Activated CD8-positive, alpha-beta memory T cell treated with anti-CD3 and anti-CD28 coated beads, Interleukin-2, amount 50 U/mL, for 24 hours (primary cell): ENCODE results near the gene PCSK2.

Source experiments
- DNase-seq: peaks from one replicate; pipeline ENCODE4 v3.0.0-alpha.2; 2020; ENCODE audit errors: extremely low read depth

The PCSK2 gene

DNA sequence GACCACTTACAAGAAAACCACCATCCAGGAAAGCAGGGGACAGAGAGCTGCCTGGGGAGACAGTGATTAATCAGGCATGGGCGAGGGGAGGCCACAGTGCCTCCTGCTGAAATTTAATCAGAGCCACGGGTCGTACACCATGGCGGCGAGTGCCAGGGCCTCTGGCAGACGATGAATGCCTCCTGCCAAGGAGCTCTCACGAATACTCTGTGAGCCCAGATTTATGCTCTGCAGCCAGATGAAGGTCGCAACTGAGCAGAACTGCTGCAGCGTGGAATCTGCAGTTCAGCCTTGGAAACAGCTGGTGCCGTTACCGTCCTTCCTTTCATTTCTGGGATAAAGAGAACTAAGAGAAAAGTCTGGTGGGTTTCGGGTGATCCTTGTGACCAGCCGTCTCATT is 218.7 kb downstream of the PCSK2 start:
- DNase-seq = no peak

DNA sequence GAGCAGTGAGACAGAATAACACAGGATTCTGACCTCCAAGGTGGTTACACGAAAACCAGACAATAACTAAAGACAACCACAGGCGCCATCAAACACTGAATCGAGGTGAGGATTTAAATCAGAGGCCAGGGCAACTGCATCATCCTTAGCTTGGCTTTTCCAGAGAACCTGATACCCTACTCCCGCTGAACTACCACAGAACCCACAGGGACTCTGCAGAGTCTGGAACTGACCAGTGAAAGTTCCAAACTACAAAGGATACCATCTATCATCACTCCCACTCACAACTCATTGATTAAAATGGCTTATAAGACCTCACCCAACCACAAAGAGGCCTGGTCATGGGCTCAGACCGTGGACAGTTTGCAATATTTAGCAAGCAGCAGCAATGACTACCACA is 219.3 kb downstream of the PCSK2 start:
- DNase-seq = no peak

DNA sequence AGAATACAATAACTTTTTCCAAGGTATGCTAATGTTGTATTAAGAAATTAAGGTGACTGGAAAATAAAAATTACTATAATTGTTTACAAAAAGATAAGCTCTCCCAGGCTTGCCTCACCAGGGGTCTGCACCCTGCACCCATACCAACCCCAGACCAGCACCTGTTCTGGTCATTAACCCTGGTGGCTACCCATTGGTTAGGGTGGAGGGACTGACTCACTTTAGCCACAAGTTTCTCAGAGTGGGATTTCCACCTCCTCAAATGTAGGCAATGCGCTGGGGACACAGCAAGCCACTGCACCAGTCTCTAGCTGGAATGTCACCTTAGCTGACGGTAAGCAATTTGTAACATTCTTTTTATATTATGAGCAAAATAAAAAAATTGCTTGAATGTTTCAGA is 221.2 kb downstream of the PCSK2 start:
- DNase-seq = no peak

DNA sequence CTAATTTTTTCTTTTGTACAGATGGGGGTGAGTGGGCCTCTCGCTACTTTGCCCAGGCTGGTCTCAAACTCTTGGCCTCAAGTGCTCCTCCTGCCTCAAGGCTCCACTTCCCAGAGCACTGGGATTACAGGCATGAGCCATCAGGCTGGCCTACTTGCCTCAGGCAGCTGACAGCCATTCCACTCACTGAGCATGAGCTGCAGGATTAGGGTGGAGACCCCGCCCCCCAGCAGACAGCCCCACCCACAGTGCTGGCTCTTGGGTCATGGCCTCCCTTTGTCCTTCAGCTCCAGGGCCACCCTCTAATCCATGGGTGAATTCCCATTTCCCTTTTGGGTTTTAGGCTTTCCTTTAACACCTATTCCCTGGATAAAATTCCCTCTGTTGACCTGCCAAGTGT is 222.2 kb downstream of the PCSK2 start:
- no peak for DNase-seq

DNA sequence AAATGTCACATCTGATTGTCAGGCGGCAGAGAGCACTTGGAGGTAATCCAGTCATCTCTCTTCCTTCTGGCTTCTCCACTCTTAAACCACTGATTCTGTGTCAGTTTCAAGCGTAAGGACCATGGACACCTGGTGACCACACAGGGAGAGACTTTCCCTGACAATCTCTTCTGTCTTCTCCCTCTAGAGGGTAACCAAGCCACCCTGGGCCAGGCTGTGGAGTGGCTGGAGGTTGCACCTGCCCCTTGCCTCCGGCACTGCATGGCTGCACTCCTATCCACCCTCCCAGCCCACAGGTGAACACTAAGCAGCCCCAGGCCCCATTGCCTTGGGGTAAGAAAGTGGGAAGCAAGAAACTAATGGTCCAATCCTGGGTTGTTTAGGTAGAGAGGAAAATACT is 225.6 kb downstream of the PCSK2 start:
- DNase-seq = no peak

DNA sequence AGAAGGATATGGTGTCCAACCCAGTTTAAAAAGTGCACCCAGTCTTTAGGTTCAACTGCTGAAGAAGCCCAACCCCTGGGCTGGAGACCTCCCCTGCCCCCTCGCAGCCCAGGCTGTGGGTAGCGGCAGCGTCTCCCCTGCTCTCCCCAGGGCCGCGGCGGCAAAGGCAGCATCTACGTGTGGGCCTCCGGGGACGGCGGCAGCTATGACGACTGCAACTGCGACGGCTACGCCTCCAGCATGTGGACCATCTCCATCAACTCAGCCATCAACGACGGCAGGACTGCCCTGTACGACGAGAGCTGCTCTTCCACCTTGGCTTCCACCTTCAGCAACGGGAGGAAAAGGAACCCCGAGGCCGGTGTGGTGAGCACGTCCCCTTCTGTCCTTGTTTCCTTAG is 226.8 kb downstream of the PCSK2 start:
- DNase-seq = no peak

DNA sequence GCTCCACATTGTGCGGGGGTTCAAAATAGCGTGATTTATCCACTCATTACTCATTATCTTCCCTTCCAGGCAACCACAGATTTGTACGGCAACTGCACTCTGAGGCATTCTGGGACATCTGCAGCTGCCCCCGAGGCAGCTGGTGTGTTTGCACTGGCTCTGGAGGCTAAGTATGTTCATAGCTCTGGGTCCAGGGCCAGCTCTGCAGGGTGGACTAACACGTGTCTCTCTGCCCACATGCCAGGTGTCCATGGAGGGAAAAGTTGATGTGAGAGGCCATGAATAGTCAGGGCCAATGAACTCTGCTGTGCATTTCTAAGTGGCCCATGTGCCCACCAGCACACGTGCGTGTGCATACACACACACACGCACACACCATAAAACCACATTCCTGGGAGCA is 229.4 kb downstream of the PCSK2 start:
- DNase-seq = no peak

DNA sequence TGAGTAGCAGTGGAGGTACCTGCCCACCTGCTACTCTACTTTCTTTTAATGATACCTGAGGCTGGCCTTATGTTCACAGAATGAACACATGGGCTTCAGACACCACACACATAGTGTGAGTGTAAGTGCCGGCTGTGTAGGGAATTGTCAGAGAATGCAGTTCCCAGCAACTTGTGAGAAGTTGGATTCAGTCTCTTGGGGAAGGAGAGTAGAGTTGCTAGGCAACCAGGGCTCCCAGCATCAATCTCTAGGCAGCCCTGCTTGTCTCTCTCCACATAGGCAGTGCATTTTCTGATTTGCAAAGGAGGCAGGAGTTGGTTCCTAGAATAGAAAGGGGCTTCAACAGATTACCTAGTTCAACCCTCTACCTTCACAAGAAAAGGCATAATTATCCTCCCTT is 230.2 kb downstream of the PCSK2 start:
- no peak for DNase-seq

DNA sequence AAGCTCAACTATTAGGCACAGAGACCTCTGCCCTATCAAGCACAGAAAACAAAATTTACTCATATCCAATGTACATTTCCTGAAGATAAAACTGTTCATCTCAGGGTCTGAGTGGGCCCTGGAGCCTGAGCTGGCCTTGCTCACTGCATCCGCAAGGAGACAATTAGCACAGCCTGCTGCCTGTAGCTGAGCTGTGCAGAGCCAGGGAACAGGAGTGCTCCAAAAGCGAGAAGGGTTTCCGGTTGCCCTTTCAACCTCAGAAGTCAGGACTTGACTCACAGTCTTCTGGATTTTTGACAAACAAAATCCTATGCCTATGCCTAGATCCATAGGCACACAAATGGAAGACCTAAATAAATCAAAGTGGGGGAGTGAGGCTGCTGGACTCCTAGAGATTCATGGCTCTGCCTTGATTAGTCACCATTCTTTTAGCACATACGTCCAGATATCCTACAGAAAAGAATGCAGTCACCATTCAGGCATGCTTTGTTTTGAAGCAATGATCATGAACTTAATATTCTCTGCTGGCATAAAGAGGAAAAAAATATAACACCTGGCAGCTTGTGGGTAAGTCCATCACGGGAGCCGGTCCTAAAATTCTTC is 230.8 kb downstream of the PCSK2 start:
- no peak for DNase-seq

DNA sequence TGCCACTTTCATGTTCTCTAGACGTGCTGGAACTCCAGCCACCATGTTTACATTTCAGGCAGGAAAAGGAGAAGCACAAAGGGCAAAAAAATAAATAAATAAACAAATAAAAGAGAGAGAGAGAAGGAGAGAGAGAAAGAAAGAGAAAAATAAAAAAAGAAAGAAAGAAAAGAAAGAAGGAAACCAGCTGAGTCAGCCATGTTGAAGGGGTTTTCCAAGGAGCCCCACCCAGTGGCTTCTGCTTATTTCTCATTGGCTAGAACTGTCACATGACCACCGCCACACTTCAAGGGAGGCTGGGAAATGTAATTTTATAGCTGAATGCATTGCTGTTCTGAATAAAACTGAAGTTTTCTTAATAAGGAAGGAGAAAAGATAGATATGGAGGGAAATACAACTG is 233.3 kb downstream of the PCSK2 start:
- no peak for DNase-seq

DNA sequence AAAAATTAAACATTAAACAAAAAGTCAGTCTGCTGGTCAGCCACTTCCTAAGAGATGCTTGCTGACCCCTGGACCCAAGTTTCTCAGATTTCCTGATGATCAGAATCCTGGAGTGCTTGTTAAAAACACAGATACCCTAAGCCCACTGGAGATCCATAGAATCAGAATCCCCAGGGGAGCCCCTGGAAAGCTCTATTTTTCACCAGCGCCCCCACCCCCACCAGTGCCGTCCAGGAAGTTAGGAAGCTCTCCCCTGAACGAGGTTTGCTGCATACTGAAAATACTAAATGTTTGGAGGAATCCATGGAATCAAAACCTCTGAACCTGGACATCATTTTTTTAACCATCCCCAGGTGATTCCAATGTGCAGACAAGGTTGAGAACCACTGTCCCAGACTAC is 235.1 kb downstream of the PCSK2 start:
- no peak for DNase-seq

DNA sequence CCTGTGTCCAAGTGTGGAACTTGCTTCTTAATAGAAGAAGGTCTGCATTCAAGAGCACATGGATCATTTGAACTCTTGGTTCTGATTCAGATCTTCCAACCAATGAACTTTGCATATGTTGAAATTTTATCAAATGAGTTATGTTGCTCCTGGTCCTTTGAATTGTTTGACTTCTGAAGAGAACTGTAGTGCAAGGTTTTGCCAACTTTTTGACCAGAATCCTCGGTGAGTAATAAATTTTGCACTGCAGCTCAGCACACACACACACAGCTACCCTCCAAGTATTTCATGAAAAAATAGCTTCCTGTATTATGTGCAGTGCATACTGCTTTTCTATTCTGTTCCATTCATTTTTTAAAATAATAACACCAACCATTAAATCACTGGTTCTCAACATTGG is 236.9 kb downstream of the PCSK2 start:
- DNase-seq = no peak

DNA sequence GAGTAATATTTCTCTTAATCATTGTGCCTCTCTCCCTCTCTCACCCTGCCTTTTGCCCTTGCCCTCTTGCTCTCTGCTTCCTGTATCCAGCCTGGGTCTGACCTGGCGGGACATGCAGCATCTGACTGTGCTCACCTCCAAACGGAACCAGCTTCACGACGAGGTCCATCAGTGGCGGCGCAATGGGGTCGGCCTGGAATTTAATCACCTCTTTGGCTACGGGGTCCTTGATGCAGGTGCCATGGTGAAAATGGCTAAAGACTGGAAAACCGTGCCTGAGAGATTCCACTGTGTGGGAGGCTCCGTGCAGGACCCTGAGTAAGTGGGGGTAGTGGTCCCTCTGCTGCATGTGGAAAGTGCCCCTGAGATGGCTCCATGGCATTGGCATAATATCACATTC is 238.4 kb downstream of the PCSK2 start:
- DNase-seq = no peak

DNA sequence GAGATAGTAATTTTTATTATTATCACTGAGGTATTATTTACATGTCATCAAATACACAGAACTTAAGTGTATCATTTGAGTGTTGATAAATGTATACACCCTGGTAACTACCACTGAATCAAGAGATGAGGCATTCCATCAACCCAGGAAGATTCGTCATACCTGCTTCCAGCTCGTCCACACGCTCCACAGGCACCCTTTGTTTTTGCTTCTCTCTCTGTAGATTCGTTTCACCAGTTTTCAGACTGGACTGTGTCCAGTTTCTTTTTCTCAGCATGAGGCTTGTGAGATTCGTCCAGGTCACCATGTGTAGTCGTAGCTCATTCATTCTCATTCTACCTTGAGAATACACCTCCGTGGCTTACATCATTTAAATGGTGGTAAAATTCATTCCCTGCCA is 239.8 kb downstream of the PCSK2 start:
- no peak for DNase-seq

DNA sequence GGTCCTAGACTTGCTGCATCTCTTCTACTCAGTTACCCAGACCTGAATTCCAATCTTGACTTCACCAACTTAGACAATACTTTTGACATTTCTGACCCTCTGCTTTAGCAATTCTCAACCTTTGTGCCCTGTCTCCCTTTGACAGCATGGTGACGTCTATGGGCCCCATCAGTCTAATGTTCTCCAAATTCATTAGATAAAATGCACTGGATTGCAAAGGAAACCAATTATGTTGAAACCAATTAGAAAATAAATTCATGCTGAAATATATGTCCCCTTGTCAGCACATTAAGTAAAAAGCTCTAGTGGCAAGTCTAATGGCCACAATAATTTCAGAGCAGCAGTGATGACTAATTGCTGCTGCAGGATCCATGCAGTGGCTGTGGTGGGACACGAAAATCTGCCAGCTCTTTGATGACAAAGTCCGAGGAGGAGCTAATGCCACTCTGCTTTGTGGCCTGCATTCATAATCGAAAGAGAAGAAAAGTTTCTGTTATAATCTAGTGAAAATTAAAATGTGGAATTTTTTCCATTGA is 240.3 kb downstream of the PCSK2 start:
- DNase-seq = no peak

DNA sequence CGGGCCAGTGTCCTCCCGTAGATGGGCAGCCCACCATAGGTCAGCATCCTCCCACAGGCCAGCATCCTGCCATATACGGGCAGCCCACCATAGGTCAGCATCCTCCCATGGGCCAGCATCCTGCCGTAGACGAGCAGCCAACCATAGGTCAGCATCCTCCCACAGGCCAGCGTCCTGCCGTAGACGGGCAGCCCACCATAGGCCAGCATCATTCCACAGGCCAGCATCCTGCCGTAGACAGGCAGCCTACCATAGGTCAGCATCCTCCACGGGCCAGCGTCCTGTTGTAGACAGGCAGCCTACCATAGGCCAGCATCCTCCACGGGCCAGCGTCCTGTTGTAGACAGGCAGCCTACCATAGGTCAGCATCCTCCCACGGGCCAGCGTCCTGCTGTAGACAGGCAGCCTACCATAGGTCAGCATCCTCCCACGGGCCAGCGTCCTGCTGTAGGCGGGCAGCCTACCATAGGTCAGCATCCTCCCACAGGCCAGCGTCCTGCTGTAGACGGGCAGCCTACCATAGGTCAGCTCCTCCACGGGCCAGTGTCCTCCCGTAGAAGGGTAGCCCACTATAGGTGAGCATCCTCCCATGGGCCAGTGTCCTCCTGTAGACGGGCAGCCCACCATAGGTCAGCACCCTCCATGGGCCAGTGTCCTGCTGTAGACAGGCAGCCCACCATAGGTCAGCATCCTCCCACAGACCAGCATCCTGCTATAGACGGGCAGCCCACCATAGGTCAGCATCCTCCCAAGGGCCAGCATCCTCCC is 241.4 kb downstream of the PCSK2 start:
- DNase-seq = no peak

DNA sequence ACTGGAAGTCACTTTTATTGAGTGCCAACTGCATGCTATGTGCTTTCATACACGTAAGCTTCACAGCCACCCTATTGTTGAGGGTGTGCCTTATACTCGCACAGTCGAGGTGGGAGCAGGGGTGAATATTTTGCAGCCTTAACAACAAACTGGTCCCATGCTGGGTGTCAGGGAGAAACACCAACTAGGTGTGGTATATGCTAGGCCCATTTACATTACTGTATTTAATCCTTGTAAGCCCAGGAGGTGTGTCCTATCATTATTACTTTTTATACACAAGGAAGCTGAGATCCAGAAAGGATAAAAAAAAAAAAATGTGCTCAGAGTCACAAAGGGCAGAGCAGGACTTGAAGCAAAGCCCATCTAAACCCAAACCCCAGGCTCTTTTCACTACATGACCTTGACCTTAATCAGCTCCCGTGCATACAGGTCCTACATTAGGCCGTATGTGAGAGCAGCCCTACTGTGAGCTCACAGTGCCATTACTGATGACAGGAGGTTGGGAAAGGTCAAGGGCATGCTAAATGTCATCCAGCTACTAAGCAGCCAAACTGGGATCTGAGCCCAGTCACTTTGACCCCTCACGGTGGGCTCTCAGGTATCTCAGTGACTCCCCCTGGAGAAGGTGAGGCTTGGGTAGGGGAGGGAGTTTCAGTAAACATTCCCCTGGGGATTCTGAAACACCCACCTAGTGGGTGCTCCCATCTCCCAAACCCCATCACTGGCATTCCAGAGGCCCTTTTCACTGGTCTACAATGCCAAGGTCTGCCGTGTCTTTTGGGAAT is 242.6 kb downstream of the PCSK2 start:
- DNase-seq = no peak

DNA sequence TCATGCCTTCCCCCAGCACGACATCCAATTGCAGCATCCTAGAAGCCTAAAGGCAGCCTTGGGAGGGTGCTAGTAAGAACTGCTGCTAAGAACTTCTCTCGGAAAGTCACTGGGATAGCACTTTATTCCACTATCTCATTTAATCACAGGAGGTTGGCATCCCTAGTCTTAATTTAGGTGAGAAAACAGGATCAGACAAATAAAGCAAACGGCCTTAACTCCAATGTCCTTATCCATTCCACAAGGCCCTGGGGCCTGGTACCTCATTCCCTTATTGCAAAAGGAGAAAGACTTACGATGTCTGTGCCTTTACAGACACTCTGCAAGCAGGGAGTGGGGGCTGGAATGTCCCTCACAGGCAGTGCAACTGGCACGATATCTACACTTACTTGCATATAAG is 243.7 kb downstream of the PCSK2 start:
- DNase-seq = no peak

DNA sequence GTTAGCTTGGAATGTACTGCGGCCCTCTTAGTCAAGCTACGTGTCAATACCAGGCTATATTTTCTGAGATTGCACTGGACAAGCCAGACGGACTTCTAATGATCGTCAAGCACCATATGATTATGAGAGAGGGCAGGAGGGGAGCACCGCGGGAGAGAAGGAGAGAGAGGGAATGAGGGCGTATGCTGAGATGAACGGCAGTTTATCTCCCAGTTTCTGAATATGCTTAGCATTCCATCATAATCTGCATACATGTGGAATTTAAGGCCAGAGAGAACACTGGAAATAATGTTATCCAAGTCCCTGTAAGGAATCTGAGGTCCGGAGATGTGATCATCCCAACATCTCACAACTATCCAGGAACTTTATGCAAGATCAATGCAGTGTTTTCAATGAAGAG is 244.1 kb downstream of the PCSK2 start:
- DNase-seq = no peak

DNA sequence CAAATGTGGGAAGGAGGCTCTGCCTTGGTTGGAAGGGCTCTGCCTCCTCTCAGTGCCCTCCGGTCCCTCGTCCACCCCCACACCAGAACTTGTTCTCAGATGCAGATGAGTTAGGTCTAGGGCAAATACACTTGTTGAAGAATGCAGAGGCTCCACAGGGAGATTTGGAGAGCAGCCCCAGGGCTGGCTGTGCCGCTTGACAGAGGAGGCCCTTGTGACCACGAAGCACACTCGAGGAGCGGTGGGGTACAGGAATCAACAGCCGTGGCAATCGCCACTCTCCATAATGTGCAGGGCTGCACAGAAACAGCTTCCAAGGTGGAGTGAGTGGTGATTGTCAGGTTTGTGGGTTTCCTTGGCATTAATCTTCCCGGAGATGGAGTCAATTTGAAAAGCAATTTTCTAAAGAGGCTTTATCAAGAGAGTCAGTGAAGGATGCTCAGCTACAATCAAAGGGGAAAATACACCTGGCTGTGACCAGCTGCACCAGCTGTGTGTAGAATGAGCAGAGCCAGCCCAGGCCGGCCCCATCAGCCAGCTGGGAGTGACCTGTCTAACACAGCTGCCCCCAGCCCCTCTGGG is 244.9 kb downstream of the PCSK2 start:
- DNase-seq = no peak

DNA sequence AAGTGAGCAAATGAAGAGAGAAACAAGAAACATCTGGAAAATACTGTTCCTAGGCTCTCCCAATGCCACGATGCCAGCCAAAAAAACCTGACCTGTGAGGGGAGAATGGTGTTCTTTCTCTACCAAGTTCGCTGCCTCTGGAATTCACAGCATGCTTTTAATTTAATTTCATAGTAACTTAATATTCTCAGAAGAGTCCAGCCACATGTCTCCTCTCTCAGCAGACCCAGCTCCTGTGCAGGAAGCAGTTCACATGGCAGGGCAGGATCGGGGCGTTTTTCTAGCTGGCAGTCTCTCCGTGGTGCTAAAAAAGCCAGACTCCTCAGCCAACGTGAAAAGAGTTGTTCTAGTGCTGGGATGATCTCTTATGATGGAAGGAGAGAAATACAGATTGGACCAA is 246.8 kb downstream of the PCSK2 start:
- DNase-seq = no peak

DNA sequence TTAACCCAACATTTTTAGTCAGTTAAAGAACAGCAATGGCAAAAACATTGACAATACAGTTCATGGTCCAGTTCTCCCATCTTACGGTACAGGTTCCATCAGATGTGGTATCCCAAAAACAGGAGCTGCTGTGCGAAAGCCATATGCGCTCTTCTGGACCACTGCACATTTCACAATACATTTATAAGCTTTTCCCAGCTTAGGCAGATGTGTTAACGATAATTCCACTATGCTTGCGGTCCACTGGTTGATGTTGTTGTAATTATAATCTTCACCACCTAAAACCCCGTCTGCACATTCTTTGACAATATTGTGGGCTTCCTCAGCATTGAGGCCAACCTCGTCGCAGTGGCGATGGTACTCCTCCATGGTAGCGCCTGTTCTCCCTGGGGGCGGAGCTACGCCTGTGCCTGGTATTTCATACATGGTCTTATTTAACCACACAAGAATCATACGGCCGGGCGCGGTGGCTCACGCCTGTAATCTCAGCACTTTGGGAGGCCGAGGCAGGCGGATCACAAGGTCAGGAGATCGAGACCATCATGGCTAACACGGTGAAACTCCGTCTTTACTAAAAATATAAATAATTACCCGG is 252.3 kb downstream of the PCSK2 start:
- no peak for DNase-seq
